ENCODE data around the gene TFF3.

The TFF3 gene

GRCh38 chr21:42316891-42317290 is 1.7 kb upstream of the TFF3 start:
- Histone ChIP-seq H3K79me2 (ENCODE audit: low read length) (no peaks in the 10 kb centered on the region), H3K4me1 (ENCODE audit: low read length) (no peaks in the 10 kb centered on the region), H2AFZ (ENCODE audit: low read length) (no peak overlapping the region), H3K9ac (ENCODE audit: low read length) (no peak overlapping the region), H3K9me3 (replicated peaks; ENCODE audit: insufficient read depth, low read length) (no peaks in the 10 kb centered on the region), H3K36me3 (replicated peaks; ENCODE audit: insufficient read depth, low read length) (no peaks in the 10 kb centered on the region), H3F3A (ENCODE audit: insufficient read depth, low read length) (no peaks in the 10 kb centered on the region), H3K27me3 (replicated peaks; ENCODE audit: insufficient read depth, low read length) (peaks cover 99% of the 10 kb centered on the region), H3K9me2 (replicated peaks; ENCODE audit: insufficient read depth, low read length) (no peaks in the 10 kb centered on the region), H3K4me3 (ENCODE audit: low read length) (no peak overlapping the region), H3K4me2 (ENCODE audit: low read depth, low read length) (no peak overlapping the region), H3K27ac (ENCODE audit: low read length) (no peak overlapping the region), H4K20me1 (ENCODE audit: insufficient read depth, low read length) (no peaks in the 10 kb centered on the region)
- DNase-seq, result no peak
- TF ChIP-seq EZH2phosphoT487 (IDR thresholded peaks at IDR 0.05; ENCODE audit: low read length) (no peak), EZH2 (optimal IDR thresholded peaks at IDR 0.05; ENCODE audit: low read depth, low read length) (no peak), CTCF (IDR thresholded peaks at IDR 0.05; ENCODE audit: low read length) (no peak)

GRCh38 chr21:42314616-42315295 is 453 bp downstream of the TFF3 start:
- Histone ChIP-seq H3K9ac (ENCODE audit: low read length) (no peak overlapping the region), H3K9me3 (replicated peaks; ENCODE audit: insufficient read depth, low read length) (no peaks in the 10 kb centered on the region), H3K79me2 (ENCODE audit: low read length) (no peaks in the 10 kb centered on the region), H2AFZ (ENCODE audit: low read length) (no peak overlapping the region), H3F3A (ENCODE audit: insufficient read depth, low read length) (no peaks in the 10 kb centered on the region), H4K20me1 (ENCODE audit: insufficient read depth, low read length) (no peaks in the 10 kb centered on the region), H3K4me1 (ENCODE audit: low read length) (no peaks in the 10 kb centered on the region), H3K4me2 (ENCODE audit: low read depth, low read length) (no peak overlapping the region), H3K36me3 (replicated peaks; ENCODE audit: insufficient read depth, low read length) (no peaks in the 10 kb centered on the region), H3K4me3 (ENCODE audit: low read length) (no peak overlapping the region), H3K27me3 (replicated peaks; ENCODE audit: insufficient read depth, low read length) (peaks cover 99% of the 10 kb centered on the region), H3K27ac (ENCODE audit: low read length) (no peak overlapping the region), H3K9me2 (replicated peaks; ENCODE audit: insufficient read depth, low read length) (no peaks in the 10 kb centered on the region)
- TF ChIP-seq EZH2 (optimal IDR thresholded peaks at IDR 0.05; ENCODE audit: low read depth, low read length) (no peak), EZH2phosphoT487 (IDR thresholded peaks at IDR 0.05; ENCODE audit: low read length) (no peak), CTCF (IDR thresholded peaks at IDR 0.05; ENCODE audit: low read length) (no peak)
- DNase-seq, result no peak

- H3K27me3 ChIP-seq (replicated peaks; ENCODE audit: insufficient read depth, low read length), result peaks cover 98% of the 10 kb centered on the region
- H2AFZ ChIP-seq (ENCODE audit: low read length), result no peak overlapping the region
- no peak overlapping the region for H3K9ac ChIP-seq (ENCODE audit: low read length)
- TF ChIP-seq CTCF (IDR thresholded peaks at IDR 0.05; ENCODE audit: low read length), result no peak
- no peak for TF ChIP-seq EZH2phosphoT487 (IDR thresholded peaks at IDR 0.05; ENCODE audit: low read length)
- TF ChIP-seq EZH2 (optimal IDR thresholded peaks at IDR 0.05; ENCODE audit: low read depth, low read length), result no peak
- no peaks in the 10 kb centered on the region for H3F3A ChIP-seq (ENCODE audit: insufficient read depth, low read length)
- no peaks in the 10 kb centered on the region for H3K79me2 ChIP-seq (ENCODE audit: low read length)
- no peaks in the 10 kb centered on the region; the same call in 1 of the 2 replicates for H3K4me1 ChIP-seq (ENCODE audit: low read length)
- no peak overlapping the region for H3K4me2 ChIP-seq (ENCODE audit: low read depth, low read length)
- DNase-seq, result peak; percentile 46
- no peak overlapping the region for H3K27ac ChIP-seq (ENCODE audit: low read length)
- no peaks in the 10 kb centered on the region for H3K36me3 ChIP-seq (replicated peaks; ENCODE audit: insufficient read depth, low read length)
- no peaks in the 10 kb centered on the region for H3K9me2 ChIP-seq (replicated peaks; ENCODE audit: insufficient read depth, low read length)
- H4K20me1 ChIP-seq (ENCODE audit: insufficient read depth, low read length), result no peaks in the 10 kb centered on the region
- H3K9me3 ChIP-seq (replicated peaks; ENCODE audit: insufficient read depth, low read length), result no peaks in the 10 kb centered on the region
- H3K4me3 ChIP-seq (ENCODE audit: low read length), result no peak overlapping the region
Measured at GRCh38 chr21:42313501-42313969, 1.7 kb downstream of the TFF3 start.

All from MM.1S (cell line).